SU-DHL-6 (cell line): ENCODE data around the gene SNCB.

Source experiments
- H2AFZ ChIP-seq: fragments of 200-600 bp; sonication (generic); 2 replicates; pipeline ENCODE4 v1.6.1; 2014; ENCODE audit warnings: low read depth, mild to moderate bottlenecking, moderate library complexity, mixed read lengths, antibody characterized with exemption, low read length; ENCODE audit not compliant: severe bottlenecking
- H3F3A ChIP-seq: fragments of 200-600 bp; shearing (Covaris generic); 2 replicates; pipeline ENCODE4 v1.6.0; 2016; ENCODE audit warnings: antibody characterized with exemption, mild to moderate bottlenecking; ENCODE audit not compliant: insufficient read depth
- H3K27ac ChIP-seq: fragments of 200-600 bp; sonication (generic); 2 replicates; pipeline ENCODE4 v1.5.1; 2016; ENCODE audit warnings: low read depth, mild to moderate bottlenecking, low read length, moderate library complexity, mixed read lengths
- H3K27me3 ChIP-seq: fragments of 200-600 bp; sonication (generic), shearing (Covaris generic); 2 replicates; pipeline ENCODE4 v1.6.0; 2014; ENCODE audit warnings: mild to moderate bottlenecking, low read length
- H3K36me3 ChIP-seq: fragments of 200-600 bp; sonication (generic); 2 replicates; pipeline ENCODE4 v1.6.1; 2014; ENCODE audit warnings: mild to moderate bottlenecking, low read length, mixed read lengths
- H3K4me2 ChIP-seq: fragments of 300-600, 200-600 bp; shearing (Covaris generic), sonication (generic); 2 replicates; pipeline ENCODE4 v1.6.0; 2014; ENCODE audit warnings: low read length, low read depth, mild to moderate bottlenecking; ENCODE audit not compliant: poor library complexity, severe bottlenecking
- H3K4me3 ChIP-seq: fragments of 200-600 bp; sonication (generic); 2 replicates; pipeline ENCODE4 v1.5.1; 2014; ENCODE audit warnings: antibody characterized with exemption, low read length, mild to moderate bottlenecking, mixed read lengths; ENCODE audit not compliant: insufficient read depth, poor library complexity, severe bottlenecking
- H3K79me2 ChIP-seq: fragments of 200-600 bp; sonication (generic); 2 replicates; pipeline ENCODE4 v1.6.1; 2014; ENCODE audit warnings: mild to moderate bottlenecking, low read length, moderate library complexity; ENCODE audit not compliant: insufficient read depth
- H3K9ac ChIP-seq: fragments of 200-600 bp; sonication (generic); 2 replicates; pipeline ENCODE4 v1.7.0; 2014; ENCODE audit warnings: mild to moderate bottlenecking, low read length
- H3K9me2 ChIP-seq: fragments of 200-600 bp; sonication (generic); replicated peaks from 2 replicates; pipeline ENCODE4 v1.6.1; 2014; ENCODE audit warnings: low read length; ENCODE audit not compliant: insufficient read depth
- H3K9me3 ChIP-seq: fragments of 200-600 bp; sonication (generic); 2 replicates; pipeline ENCODE4 v1.6.1; 2014; ENCODE audit warnings: low read length, mixed read lengths; ENCODE audit not compliant: insufficient read depth
- H4K20me1 ChIP-seq: fragments of 200-600 bp; sonication (generic); 2 replicates; pipeline ENCODE4 v1.6.1; 2014; ENCODE audit warnings: low read depth, mild to moderate bottlenecking, antibody characterized with exemption, low read length, moderate library complexity, mixed read lengths
- EZH2phosphoT487 ChIP-seq: fragments of 200-600 bp; sonication (generic), shearing (Covaris generic); conservative IDR thresholded peaks from 2 replicates; pipeline ENCODE4 v1.6.1; 2018; ENCODE audit warnings: mild to moderate bottlenecking, antibody characterized with exemption, low read length, moderate library complexity, mixed read lengths
- TF ChIP-seq, protein P1 (sequence below): fragments of 200-600 bp; sonication (generic); IDR thresholded peaks from one replicate; pipeline ENCODE4 v1.5.1; 2017; ENCODE audit warnings: antibody characterized with exemption, mild to moderate bottlenecking, low read length, moderate library complexity; ENCODE audit not compliant: insufficient read depth, poor library complexity, severe bottlenecking

Gene SNCB

GRCh38 chr5:176654856-176655255 is 24.5 kb upstream of the SNCB start:
- no peaks in the 10 kb centered on the region for H3K27me3 ChIP-seq
- H3K4me3 ChIP-seq, result no peak overlapping the region
- no peaks in the 10 kb centered on the region for H4K20me1 ChIP-seq
- H2AFZ ChIP-seq, result no peak overlapping the region
- no peak overlapping the region for H3K9ac ChIP-seq
- no peak overlapping the region for H3K4me2 ChIP-seq
- TF ChIP-seq, protein P1, sequence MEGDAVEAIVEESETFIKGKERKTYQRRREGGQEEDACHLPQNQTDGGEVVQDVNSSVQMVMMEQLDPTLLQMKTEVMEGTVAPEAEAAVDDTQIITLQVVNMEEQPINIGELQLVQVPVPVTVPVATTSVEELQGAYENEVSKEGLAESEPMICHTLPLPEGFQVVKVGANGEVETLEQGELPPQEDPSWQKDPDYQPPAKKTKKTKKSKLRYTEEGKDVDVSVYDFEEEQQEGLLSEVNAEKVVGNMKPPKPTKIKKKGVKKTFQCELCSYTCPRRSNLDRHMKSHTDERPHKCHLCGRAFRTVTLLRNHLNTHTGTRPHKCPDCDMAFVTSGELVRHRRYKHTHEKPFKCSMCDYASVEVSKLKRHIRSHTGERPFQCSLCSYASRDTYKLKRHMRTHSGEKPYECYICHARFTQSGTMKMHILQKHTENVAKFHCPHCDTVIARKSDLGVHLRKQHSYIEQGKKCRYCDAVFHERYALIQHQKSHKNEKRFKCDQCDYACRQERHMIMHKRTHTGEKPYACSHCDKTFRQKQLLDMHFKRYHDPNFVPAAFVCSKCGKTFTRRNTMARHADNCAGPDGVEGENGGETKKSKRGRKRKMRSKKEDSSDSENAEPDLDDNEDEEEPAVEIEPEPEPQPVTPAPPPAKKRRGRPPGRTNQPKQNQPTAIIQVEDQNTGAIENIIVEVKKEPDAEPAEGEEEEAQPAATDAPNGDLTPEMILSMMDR, result no peak
- TF ChIP-seq EZH2phosphoT487, result no peak
- no peaks in the 10 kb centered on the region for H3F3A ChIP-seq
- no peak overlapping the region for H3K27ac ChIP-seq
- no peaks in the 10 kb centered on the region for H3K9me2 ChIP-seq
- no peaks in the 10 kb centered on the region for H3K79me2 ChIP-seq
- no peaks in the 10 kb centered on the region for H3K9me3 ChIP-seq
- H3K36me3 ChIP-seq, result no peaks in the 10 kb centered on the region

DNA sequence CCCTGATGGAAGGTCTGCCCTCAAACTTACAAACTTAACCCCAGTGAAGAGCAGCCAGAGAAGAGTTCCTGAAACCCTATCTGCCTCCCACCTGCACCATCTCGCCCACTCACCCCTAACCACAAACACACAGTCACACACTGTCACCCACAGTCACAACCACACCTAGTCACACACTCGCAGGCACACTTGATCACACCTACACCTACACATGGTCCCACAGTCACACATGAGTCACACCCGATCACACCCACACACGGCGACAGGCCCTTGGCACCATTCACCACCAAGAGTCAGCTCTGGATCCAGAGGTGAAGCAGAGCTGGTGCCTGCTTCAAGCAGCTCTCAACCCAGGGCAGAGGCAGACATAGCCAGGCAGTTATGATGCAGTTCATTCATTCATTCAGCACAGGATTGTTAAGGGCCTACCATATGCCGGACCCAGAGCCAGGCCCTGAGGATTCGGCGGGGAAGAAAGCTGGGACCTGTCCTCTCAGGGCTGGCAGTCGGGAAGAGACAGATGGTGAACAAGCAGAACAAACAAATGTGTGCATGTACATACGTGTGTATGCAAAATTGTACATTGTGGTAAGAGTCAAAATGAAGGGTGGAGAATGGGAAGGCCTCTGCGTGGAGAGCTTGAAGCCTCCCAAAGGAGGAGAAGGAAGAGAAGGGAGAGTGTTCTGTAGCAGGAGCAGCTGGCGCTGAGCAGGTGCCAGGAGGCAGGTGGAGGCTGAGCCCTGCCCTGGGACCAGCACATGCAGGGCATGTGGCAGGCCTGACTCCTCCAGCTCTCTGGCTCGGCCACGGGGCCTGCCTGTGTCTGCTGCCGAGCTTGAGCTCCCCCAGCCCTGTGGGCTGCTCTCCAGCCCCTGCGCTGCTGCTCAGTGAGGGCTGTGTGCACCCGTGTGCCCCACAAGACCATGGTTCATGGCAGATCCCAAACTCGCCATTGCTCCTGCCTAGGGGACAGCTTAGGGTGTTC is 23.4 kb upstream of the SNCB start:
- Histone ChIP-seq H3F3A (0 out of 2 replicates have a peak, but pooled peaks cover 3% of the 10 kb centered on the region), H3K4me3 (no peak overlapping the region), H3K9ac (no peak overlapping the region), H4K20me1 (no peaks in the 10 kb centered on the region), H3K9me3 (no peaks in the 10 kb centered on the region), H2AFZ (no peak overlapping the region), H3K9me2 (no peaks in the 10 kb centered on the region), H3K79me2 (no peaks in the 10 kb centered on the region), H3K4me2 (no peak overlapping the region), H3K36me3 (no peaks in the 10 kb centered on the region), H3K27ac (no peak overlapping the region), H3K27me3 (no peaks in the 10 kb centered on the region)
- TF ChIP-seq, protein P1, result no peak
- no peak for TF ChIP-seq EZH2phosphoT487

- no peaks in the 10 kb centered on the region for H4K20me1 ChIP-seq
- H3K4me2 ChIP-seq, result no peak overlapping the region
- no peak overlapping the region for H3K27ac ChIP-seq
- no peak overlapping the region for H3K9ac ChIP-seq
- H3K4me3 ChIP-seq, result no peak overlapping the region
- H3K36me3 ChIP-seq, result no peaks in the 10 kb centered on the region
- no peak for TF ChIP-seq EZH2phosphoT487
- TF ChIP-seq, protein P1, result no peak
- no peak overlapping the region for H2AFZ ChIP-seq
- no peaks in the 10 kb centered on the region for H3K9me2 ChIP-seq
- 0 out of 2 replicates have a peak, but pooled peaks cover 4% of the 10 kb centered on the region for H3F3A ChIP-seq
- H3K27me3 ChIP-seq, result no peaks in the 10 kb centered on the region
- no peaks in the 10 kb centered on the region for H3K9me3 ChIP-seq
- no peaks in the 10 kb centered on the region for H3K79me2 ChIP-seq
These were observed 21.8 kb upstream of the SNCB start for GRCh38 chr5:176652136-176652535.
